Adipose tissue (tissue), 3 donors: ENCODE results near the gene DIAPH2. TPM values are rescaled to one million over a fixed set of nuclear protein-coding genes. Genes with fewer than 3 reads are reported as not detected.

Source experiments
- H3K27ac ChIP-seq: one replicate; pipeline ENCODE4 v1.5.1; 2013; ENCODE audit warnings: low read depth, low read length
- WGBS, 3 donors: extraction: QIAGEN DNeasy Blood & Tissue Kit; methylation state at CpG; one replicate each; pipeline ENCODE4 v1.1.7; 2013; 5-methylcytosine and 5-hydroxymethylcytosine counted together
- polyA plus RNA-seq, 3 donors: library from polyadenylated mRNA; stranded (reverse); fragments of 200-250 nt; gene quantifications; one replicate each; pipeline ENCODE4 v1.2.3, GENCODE V29; 2013
- donor health status: healthy with polysubstance abuse.
- donor health status: Bipolar disorder and iron deficiency.
- donor health status: healthy.

Gene DIAPH2
- polyA plus RNA-seq, 3 donors: 2.1 to 11.7 (median 8.0) TPM

DNA sequence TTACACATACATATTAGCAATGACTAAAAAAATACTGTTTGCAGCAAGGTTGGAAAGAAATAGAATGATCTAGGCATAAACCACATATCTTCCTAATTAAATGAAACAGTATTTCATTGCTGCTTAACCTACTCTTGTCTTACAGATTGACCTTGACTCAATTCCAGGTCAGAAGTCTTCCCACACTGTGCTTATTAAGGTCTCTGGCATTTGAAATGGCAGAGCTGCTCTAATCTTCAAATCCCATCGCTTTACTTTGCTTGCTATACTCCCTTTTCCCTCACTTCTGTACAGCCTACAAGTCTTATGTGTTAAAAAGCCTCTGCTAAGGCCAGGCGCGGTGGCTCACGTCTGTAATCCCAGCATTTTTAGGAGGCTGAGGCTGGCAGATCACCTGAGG is 623.5 kb downstream of the DIAPH2 start:
- 81 to 92% (median 82%) methylated on average over 4 of the region's 4 CpGs for WGBS, 3 donors

DNA sequence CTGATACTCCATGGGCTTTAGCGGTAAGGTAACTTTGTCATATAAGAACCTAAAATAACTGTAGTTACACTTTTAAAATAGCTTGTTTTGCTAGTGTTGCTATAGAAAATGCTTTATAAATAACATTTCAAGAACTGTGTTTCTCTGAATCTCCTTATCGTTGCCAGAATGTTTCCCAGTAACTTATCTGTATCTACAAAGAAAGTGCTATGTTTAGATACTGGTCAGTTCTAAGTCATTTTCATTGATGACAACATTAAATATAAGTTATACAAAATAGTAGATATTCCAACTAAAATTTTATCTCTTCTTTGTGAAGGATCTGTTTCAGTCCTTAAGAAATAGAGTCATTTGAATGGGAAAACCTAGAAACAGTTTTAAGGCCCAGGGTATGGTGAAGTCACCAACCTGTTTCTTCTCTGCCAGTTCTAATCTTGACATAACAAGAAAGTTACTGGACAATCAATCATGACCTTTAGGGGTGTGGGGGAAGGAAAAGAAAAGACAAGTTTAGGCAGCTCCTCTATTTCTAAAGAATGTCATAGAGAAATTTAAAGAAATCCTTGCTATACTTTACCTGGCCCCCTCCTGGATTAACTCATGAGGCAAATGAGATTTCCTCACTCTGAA is 625.0 kb downstream of the DIAPH2 start:
- WGBS, 3 donors: 64 to 91% (median 69%) methylated on average over 2 of the region's 2 CpGs
- no peak overlapping the region for H3K27ac ChIP-seq

More for the DNA sequence above, 623.5 kb downstream of the DIAPH2 start:
- H3K27ac ChIP-seq: no peak overlapping the region

DNA sequence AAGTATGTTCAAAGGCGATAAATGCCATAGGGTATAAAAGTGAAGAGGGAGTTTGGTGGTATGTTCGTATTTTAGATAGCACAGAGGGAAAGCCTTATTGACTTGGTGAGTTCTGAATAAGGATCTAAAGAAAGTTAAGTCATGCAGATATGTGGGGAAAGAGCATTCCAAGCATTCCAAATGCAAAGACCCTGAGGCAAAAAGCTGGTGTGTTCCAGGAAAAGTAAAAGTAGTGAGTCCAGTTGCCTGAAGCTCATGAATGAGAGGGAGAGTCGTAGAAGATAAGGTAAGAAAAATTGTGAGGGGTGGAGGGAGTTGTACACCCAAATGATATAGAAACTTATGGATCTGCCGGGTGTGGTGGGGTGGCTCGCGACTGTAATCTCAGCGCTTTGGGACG is 625.7 kb downstream of the DIAPH2 start:
- no peak overlapping the region for H3K27ac ChIP-seq
- WGBS, 3 donors: 52 to 96% (median 85%) methylated on average over 8 of the region's 8 CpGs

DNA sequence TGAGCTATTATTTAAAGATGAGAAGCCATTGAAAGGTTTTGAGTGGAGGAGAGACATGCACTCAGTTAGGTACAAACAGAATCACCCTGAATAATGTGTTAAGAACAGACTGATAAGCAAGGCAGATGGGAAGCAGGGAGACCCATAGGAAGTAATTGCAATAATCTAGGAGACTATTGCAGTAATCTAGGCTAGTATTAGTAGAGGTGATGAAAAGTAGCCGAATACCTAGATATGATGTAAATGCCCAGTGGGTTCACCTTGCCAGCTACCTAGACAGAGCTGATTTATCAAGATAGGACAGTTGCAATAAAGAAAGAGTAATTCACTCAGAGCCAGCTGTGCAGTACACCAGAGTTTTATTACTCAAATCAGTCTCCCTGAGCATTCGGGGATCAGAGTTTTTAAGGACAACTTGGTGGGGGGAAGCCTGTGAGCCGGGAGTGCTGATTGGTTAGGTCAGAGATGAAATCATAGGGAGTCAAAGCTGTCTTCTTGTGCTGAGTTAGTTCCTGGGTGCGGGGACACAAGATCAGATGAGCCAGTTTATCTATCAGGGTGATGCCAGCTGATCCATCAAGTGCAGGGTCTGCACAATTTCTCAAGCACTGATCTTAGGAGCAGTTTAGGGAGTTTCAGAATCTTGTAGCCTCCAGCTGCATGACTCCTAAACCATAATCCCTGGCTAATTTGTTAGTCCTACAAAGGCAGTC is 626.6 kb downstream of the DIAPH2 start:
- no peak overlapping the region for H3K27ac ChIP-seq
- WGBS, 3 donors: 66 to 89% (median 81%) methylated on average over 4 of the region's 4 CpGs

DNA sequence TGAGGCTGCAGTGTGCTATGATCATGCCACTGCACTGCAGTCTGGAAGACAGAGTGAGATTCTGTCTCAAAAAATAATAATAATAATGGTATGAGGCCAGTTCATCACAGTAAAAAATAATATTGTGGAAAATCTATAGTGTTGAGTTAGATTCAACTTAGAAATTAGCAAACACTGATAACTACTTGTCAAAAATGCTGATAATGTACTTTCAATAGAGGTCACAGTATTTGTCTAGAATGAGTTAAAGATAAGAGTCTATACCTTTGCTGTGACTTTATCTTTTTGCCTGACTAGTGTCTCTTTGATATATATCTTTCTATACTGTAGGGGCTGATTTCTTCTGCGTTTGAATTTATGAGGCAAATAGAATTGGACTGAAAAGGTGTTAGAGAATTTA is 629.7 kb downstream of the DIAPH2 start:
- WGBS, 3 donors: 71 to 95% (median 73%) methylated on average over 1 of the region's 1 CpG

DNA sequence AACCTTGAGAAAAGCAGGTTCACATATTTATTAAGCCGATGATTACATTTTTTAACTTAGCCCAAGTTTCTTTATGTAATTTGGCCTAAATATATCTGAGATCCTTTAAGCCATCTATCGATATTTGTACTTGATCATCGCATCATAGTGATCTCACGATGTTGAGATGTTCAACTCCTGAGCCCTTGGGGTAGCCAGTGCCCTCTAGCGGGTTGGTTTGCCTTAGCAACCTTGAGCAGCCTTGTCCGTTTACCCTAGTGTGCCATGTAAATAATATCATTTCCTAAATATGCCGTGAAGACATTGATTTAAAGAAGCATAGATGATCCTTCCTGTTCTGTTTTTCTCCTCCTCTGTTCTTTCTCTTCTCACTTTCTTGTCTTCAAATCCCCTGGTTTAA is 631.3 kb downstream of the DIAPH2 start:
- no peak overlapping the region for H3K27ac ChIP-seq

More for the DNA sequence above, 629.7 kb downstream of the DIAPH2 start:
- H3K27ac ChIP-seq: no peak overlapping the region

DNA sequence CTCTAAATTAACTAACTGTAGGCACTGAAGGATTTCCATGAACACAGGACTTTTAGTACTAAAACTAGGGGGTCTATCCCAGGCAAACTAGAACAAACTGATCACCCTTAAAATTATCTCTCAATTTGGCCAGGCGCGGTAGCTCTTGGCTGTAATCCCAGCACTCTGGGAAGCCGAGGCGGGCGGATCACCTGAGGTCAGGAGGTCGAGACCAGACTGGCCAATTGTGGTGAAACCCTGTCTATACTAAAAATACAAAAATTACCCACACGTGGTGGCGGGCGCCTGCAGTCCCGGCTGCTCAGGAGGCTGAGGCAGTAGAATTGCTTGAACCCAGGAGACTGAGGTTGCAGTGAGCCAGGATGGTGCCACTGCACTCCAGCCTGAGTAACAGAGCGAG is 635.7 kb downstream of the DIAPH2 start:
- H3K27ac ChIP-seq: no peak overlapping the region
- WGBS, 3 donors: 91 to 93% (median 91%) methylated on average over 10 to 11 of the region's 11 CpGs

More for the DNA sequence above, 631.3 kb downstream of the DIAPH2 start:
- 83 to 96% (median 84%) methylated on average over 7 of the region's 7 CpGs for WGBS, 3 donors

DNA sequence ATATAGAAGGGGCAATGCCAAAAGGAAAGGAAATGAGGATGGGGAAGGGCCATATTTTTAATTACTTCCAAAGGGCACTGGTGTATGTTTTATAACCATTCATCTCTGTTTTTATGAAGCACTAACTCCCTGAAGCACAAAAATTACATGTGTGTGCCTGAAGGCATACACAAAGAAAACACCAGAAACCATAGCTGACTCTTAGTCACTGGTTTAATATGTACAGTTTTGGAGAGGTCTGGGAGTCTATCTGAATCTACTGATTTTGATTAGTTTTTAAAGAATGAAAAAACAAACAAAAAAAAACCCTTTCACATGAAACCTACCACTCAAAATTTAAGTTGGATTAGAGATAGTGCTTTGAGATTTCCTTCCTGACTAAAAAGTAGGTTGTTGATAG is 637.8 kb downstream of the DIAPH2 start:
- no peak overlapping the region for H3K27ac ChIP-seq

DNA sequence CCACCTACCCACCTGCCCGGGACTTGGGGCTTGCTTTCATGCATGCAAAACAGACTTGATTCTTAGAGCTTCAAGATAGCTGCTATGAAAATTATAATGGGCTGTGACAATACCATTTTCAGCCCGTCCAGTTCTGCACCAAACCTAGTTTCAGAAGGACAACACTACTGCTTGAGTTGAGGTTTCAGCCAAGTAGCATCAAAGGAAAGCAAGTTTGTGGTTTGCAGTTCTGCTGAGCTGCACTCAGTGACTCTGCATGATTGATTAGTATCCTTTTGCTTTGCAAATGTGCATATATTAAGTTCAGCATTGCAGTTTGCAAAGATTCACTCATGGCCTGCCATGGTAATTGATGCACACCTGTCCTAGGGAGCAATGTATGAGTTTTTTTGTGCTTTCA is 641.8 kb downstream of the DIAPH2 start:
- H3K27ac ChIP-seq: no peak overlapping the region
- WGBS, 3 donors: 75 to 90% (median 88%) methylated on average over 2 of the region's 2 CpGs

DNA sequence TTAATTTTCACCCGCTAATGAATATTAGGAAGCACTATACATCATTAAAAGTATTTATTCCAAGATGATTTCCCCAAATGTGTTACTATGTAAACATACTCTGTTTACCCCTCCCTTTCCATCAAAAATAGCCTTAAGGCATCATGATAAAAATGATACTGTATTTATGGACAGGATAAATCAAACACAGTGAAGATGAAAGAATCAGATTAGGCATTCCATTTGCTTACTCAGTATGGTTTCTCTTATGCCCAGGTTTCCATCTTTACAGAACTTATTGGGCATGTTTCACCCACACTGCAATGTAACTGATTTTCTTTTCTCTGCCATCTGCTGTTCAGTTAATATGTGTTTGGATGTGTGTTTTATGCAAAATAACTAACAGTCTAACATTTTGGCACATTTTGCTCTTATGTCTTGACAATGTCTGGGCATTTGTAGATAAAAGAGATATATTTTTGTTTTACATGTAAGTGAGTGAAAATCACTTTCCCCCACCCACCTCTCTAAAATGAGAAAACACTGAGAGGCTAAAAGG is 644.3 kb downstream of the DIAPH2 start:
- no peak overlapping the region for H3K27ac ChIP-seq
- WGBS, 3 donors: 88 to 96% (median 95%) methylated on average over 1 of the region's 1 CpG

DNA sequence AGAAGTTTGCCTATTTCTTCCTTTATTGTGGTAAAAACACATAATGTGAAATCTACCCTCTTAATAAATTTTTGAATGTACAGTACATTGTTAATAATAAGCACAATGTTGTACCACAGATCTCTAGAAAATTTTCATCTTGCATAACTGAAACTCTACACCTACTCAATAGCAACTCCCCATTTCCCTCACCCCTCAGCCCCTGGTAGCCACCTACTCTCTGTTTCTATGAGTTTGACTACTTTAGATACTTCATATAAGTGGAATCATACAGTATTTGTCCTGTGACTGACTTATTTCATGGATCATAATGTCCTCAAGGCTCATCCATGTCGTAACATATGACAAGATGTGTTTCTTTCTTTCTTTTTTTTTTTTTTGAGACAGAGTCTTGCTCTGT is 645.5 kb downstream of the DIAPH2 start:
- 97 to 100% (median 100%) methylated on average over 1 of the region's 1 CpG for WGBS, 3 donors
- no peak overlapping the region for H3K27ac ChIP-seq

DNA sequence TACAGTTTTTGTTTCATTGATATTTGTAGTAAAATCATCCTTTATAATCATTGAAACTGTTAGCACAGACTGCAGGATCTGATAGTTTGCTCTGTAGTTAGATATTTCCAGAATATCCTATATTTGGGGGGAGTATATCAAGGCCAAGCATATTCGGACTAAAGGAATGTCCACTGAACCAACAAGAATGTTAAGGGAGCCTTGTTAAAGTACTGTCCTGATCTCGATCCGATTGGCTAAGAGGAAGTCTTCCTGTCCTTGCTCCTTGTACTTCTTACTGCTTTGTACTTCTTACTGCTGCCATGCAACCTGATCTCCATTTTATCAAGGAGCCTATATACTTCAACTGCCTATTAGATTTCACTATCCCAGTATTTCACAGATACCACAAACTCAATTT is 648.3 kb downstream of the DIAPH2 start:
- no peak overlapping the region for H3K27ac ChIP-seq
- 81 to 87% (median 87%) methylated on average over 3 of the region's 3 CpGs for WGBS, 3 donors

DNA sequence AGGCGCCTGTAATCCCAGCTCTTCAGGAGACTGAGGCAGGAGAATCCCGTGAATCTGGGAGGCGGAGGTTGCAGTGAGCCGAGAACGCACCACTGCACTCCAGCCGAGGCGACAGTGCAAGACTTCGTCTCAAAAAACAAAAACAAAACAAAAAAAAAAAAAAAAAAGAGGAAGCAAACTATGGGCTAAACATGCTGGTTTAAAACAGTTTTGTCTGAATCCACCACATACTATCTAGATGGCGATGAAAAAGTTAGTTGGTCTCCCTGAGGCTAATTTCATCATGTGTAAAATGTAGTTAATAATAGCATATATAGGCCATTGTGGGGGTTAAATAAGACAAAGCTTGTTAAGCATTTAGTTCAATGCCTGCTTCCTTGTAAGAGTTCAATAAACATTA is 650.2 kb downstream of the DIAPH2 start:
- WGBS, 3 donors: 95 to 97% (median 95%) methylated on average over 9 of the region's 9 CpGs
- H3K27ac ChIP-seq: no peak overlapping the region

DNA sequence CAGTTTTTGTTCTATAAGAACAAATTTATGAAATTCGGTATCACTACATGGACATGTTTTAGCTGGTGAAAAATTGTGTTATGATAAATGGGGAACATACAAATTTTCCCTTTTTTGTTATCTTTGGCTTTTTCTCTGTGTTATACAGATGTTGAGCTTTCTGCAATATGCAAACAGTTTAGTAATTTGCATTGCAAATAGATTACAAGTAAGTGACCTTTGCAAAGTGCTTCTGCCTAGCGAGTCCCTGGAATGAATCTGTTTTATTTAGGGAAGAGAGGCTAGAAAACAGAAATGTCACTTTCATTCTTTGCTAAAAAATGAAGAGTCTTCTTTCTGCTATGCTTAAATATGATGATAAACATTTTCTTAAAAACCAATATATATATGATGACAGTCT is 660.1 kb downstream of the DIAPH2 start:
- 43 to 88% (median 79%) methylated on average over 2 of the region's 2 CpGs for WGBS, 3 donors
- no peak overlapping the region for H3K27ac ChIP-seq

DNA sequence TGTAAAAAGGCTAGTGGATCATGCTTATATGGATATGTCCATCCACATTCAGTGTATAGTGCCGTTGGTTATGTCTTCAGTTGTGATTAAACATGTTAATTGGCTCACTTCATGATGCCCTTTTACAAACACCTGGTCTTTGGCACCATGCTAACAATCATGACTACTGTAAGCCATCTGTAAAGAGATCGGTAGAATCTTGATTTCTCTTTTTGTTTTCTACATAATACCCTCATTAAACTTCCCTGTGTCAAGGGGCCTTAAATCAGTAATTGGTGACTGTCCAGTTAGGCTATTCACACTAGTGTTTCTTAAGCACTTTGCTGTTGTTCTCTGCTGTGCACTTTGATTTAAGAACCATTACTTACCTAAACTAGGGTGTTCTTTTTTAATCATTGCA is 674.3 kb downstream of the DIAPH2 start:
- WGBS, 3 donors: 79 to 94% (median 89%) methylated on average over 2 of the region's 2 CpGs
- H3K27ac ChIP-seq: no peak overlapping the region

DNA sequence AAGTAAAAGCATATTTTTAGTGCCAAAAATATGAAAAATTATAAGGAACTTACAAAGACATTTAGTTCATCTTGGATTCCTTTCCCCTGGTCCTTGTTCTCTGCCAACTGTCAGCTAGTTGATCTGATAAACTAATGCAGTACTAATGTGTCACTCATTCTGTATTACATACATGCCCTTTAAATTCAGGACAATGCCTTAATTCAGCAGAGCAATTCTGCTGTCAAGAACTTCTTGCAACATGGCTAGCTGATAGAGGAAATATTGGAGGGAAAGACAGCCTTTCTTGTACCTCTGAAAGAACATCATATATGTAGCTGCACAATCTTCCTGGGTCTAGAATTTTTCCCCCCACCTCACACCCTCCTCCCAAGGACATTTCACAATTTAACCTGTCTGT is 679.2 kb downstream of the DIAPH2 start:
- no peak overlapping the region for H3K27ac ChIP-seq

DNA sequence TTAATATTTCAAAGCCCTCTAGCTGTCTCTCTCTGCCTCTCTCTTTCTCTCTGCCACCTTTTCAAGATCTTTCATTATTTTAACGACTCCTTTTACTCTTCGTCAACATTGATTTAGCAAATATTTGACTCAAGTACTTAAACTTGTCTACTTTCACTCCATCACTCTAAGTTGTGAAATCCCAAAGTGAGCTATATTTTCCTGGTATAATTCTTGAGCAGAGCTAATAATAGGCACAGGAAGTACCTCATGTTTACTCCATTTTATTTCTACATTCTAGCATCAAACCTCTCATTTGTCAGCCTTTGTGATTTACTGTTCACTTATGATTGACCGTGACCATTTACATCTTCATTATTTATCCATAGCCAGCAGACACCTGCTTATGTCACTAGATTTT is 681.6 kb downstream of the DIAPH2 start:
- no peak overlapping the region for H3K27ac ChIP-seq
- 49 to 86% (median 82%) methylated on average over 3 of the region's 3 CpGs for WGBS, 3 donors

DNA sequence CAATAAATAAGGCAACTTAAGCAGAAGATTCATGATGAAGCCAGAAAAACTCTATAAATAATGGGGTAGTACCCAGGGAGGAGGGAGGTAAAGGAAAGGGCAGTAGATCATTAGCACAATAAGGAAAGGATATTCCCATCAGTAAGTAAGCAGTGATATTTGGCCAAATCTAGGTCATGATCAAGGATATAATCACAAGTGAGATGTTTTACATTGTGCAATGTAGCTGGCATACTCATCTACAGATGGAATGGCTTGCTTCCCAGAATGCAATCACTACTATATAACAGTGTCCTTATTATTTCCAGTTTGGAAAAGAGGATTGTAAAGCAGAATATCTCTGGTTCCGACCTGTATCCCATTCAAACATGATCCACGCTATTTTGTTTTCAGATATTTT is 682.5 kb downstream of the DIAPH2 start:
- H3K27ac ChIP-seq: no peak overlapping the region
- WGBS, 3 donors: 81 to 92% (median 82%) methylated on average over 2 of the region's 2 CpGs

DNA sequence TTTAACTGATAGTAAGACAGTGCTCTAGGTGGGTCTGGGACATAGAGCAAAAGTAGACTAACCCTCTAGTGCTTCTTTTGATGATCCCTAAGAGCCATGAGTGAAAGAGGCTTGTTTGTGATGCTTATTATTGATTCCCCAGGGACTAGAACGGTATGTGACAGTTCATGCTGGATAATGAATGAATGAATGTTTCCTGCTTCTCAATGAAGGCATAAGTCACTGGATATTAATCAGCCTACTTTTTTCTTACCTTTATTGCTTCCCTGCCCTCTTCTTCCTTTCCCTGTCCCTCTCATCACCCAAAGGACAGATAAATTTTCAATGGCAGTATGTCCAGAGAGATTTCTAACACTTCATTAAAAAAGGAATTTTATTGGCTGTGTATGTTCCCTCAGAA is 685.3 kb downstream of the DIAPH2 start:
- WGBS, 3 donors: 66 to 74% (median 71%) methylated on average over 1 of the region's 1 CpG
- no peak overlapping the region for H3K27ac ChIP-seq
